K562 (cell line): ENCODE measurements around the gene ATG14. TPM values are rescaled to one million over a fixed set of nuclear protein-coding genes. Genes with fewer than 3 reads are reported as not detected.

ENCODE experiments used
- ETS2 ChIP-seq: IDR thresholded peaks from 2 replicates; pipeline ENCODE4 v1.6.1; 2016; ENCODE audit warnings: borderline replicate concordance, missing genetic modification characterization, mild to moderate bottlenecking, moderate library complexity, missing compliant biosample characterization; ENCODE audit not compliant: poor library complexity, severe bottlenecking
- ETV6 ChIP-seq, 3 experiments: fragments of 150-350 bp in 1 of 3; sonication (generic) in 1 of 3; formaldehyde crosslinking in 1 of 3; IDR thresholded peaks; 2 replicates each; pipeline versions ENCODE4 v1.6.1 to v1.8.0; 2014 to 2022; ENCODE audit warnings: borderline replicate concordance in 2 of 3, low read depth in 2 of 3, antibody characterized with exemption in 1 of 3, low read length in 1 of 3, mild to moderate bottlenecking in 1 of 3, missing genetic modification reagents in 1 of 3
- NFE2 ChIP-seq: IDR thresholded peaks from 2 replicates; pipeline ENCODE4 v1.6.1; 2014; ENCODE audit warnings: antibody characterized with exemption, low read depth
- SPI1 ChIP-seq: IDR thresholded peaks from 2 replicates; pipeline ENCODE4 v1.6.1; 2011; ENCODE audit warnings: low read depth, low read length, control low read depth, borderline replicate concordance
- ZNF121 ChIP-seq: sonication (generic); formaldehyde crosslinking; conservative IDR thresholded peaks from 2 replicates; pipeline ENCODE4 v1.8.0; 2022; ENCODE audit warnings: missing genetic modification reagents
- polyA plus RNA-seq, 8 experiments: library from polyadenylated mRNA; depleted of rRNA in 4 of 8; stranded (reverse) in 5 of 8; unstranded in 3 of 8; fragments of >200 nt; fragmentation: Nextera tagmentation in 2 of 8; fragmentation: Illumina TruSeq in 1 of 8; extraction: Ambion mirVana in 2 of 8; extraction: Trizol in 1 of 8; gene quantifications; 2 replicates each; pipeline versions ENCODE4 v1.2.1 to v1.2.3, GENCODE V29; 2011 to 2014; ENCODE audit warnings: inconsistent platforms in 1 of 8, missing spikeins in 1 of 8
- total RNA-seq, 7 experiments: library from RNA; depleted of rRNA in 6 of 7; stranded (reverse); fragments of >200 nt in 6 of 7; fragmentation: Illumina TruSeq in 2 of 7; extraction: Trizol in 2 of 7; gene quantifications; 2 replicates each; pipeline versions ENCODE4 v1.2.1 to v1.2.3, GENCODE V29; 2011 to 2021; ENCODE audit warnings: low replicate concordance in 1 of 7
- TF ChIP-seq, protein P1 (sequence below): fragments of 450-650 bp; IDR thresholded peaks from 2 replicates; pipeline ENCODE4 v1.6.1; 2016; ENCODE audit warnings: mild to moderate bottlenecking, moderate library complexity

The ATG14 gene
- total and polyA plus RNA-seq, 9 of the 15 experiments (the other 6 are each of a cell fraction or from before 2014, with no cell fraction given): 0.55 to 4.2 (median 3.5) TPM

DNA sequence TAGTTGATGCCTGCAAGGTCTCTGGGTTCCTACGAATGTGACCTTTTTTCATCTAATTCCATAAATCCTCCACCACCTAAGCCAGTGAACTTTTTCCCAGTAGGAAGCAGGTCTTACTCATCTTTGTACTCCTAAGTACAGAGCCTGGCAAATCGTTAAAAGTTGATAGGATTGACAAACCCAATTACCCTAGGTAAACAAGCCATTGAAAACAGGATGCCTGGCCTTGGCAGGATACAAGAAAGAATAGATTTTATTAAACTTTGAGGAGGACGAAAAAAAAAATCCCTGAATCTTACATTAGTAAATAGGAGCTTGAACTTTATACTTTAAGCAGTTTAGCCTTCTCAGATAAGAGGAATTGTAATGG lies 23.2 kb upstream of the ATG14 start (continued):
- TF ChIP-seq, protein P1, sequence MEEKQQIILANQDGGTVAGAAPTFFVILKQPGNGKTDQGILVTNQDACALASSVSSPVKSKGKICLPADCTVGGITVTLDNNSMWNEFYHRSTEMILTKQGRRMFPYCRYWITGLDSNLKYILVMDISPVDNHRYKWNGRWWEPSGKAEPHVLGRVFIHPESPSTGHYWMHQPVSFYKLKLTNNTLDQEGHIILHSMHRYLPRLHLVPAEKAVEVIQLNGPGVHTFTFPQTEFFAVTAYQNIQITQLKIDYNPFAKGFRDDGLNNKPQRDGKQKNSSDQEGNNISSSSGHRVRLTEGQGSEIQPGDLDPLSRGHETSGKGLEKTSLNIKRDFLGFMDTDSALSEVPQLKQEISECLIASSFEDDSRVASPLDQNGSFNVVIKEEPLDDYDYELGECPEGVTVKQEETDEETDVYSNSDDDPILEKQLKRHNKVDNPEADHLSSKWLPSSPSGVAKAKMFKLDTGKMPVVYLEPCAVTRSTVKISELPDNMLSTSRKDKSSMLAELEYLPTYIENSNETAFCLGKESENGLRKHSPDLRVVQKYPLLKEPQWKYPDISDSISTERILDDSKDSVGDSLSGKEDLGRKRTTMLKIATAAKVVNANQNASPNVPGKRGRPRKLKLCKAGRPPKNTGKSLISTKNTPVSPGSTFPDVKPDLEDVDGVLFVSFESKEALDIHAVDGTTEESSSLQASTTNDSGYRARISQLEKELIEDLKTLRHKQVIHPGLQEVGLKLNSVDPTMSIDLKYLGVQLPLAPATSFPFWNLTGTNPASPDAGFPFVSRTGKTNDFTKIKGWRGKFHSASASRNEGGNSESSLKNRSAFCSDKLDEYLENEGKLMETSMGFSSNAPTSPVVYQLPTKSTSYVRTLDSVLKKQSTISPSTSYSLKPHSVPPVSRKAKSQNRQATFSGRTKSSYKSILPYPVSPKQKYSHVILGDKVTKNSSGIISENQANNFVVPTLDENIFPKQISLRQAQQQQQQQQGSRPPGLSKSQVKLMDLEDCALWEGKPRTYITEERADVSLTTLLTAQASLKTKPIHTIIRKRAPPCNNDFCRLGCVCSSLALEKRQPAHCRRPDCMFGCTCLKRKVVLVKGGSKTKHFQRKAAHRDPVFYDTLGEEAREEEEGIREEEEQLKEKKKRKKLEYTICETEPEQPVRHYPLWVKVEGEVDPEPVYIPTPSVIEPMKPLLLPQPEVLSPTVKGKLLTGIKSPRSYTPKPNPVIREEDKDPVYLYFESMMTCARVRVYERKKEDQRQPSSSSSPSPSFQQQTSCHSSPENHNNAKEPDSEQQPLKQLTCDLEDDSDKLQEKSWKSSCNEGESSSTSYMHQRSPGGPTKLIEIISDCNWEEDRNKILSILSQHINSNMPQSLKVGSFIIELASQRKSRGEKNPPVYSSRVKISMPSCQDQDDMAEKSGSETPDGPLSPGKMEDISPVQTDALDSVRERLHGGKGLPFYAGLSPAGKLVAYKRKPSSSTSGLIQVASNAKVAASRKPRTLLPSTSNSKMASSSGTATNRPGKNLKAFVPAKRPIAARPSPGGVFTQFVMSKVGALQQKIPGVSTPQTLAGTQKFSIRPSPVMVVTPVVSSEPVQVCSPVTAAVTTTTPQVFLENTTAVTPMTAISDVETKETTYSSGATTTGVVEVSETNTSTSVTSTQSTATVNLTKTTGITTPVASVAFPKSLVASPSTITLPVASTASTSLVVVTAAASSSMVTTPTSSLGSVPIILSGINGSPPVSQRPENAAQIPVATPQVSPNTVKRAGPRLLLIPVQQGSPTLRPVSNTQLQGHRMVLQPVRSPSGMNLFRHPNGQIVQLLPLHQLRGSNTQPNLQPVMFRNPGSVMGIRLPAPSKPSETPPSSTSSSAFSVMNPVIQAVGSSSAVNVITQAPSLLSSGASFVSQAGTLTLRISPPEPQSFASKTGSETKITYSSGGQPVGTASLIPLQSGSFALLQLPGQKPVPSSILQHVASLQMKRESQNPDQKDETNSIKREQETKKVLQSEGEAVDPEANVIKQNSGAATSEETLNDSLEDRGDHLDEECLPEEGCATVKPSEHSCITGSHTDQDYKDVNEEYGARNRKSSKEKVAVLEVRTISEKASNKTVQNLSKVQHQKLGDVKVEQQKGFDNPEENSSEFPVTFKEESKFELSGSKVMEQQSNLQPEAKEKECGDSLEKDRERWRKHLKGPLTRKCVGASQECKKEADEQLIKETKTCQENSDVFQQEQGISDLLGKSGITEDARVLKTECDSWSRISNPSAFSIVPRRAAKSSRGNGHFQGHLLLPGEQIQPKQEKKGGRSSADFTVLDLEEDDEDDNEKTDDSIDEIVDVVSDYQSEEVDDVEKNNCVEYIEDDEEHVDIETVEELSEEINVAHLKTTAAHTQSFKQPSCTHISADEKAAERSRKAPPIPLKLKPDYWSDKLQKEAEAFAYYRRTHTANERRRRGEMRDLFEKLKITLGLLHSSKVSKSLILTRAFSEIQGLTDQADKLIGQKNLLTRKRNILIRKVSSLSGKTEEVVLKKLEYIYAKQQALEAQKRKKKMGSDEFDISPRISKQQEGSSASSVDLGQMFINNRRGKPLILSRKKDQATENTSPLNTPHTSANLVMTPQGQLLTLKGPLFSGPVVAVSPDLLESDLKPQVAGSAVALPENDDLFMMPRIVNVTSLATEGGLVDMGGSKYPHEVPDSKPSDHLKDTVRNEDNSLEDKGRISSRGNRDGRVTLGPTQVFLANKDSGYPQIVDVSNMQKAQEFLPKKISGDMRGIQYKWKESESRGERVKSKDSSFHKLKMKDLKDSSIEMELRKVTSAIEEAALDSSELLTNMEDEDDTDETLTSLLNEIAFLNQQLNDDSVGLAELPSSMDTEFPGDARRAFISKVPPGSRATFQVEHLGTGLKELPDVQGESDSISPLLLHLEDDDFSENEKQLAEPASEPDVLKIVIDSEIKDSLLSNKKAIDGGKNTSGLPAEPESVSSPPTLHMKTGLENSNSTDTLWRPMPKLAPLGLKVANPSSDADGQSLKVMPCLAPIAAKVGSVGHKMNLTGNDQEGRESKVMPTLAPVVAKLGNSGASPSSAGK: no peak
- TF ChIP-seq SPI1 (no peak), ETV6 (IDR thresholded peaks at IDR 0.05; ENCODE audit: borderline replicate concordance in 1 of 2, low read depth in 2 of 2, low read length in 1 of 2) (no peak), ETV6 (CRISPR knock-in tag; IDR thresholded peaks at IDR 0.05; ENCODE audit: borderline replicate concordance) (no peak), NFE2 (no peak), ETS2 (no peak), ZNF121 (CRISPR knock-in tag) (no peak)
